GM12873 (cell line): Measurements from ENCODE around the gene WIPF2.
A peak's percentile ranks its signal among the peaks of the same experiment; 100 is the strongest.

Experiments
- CTCF ChIP-seq: IDR thresholded peaks from 2 replicates; pipeline ENCODE4 v1.5.1; 2012; ENCODE audit warnings: low read depth, mild to moderate bottlenecking, moderate library complexity, low read length, control low read depth; ENCODE audit not compliant: insufficient read depth; ENCODE audit errors: missing control alignments

The WIPF2 gene

GRCh38 chr17:40266882-40267281 is 47.8 kb downstream of the WIPF2 start:
- no peak for TF ChIP-seq CTCF

GRCh38 chr17:40268141-40268712 is 49.1 kb downstream of the WIPF2 start:
- no peak for TF ChIP-seq CTCF

- TF ChIP-seq CTCF = no peak
Observed at GRCh38 chr17:40278414-40278813, 59.3 kb downstream of the WIPF2 start.

GRCh38 chr17:40279402-40279801 is 60.3 kb downstream of the WIPF2 start:
- TF ChIP-seq CTCF = no peak

- TF ChIP-seq CTCF = no peak
Observed at GRCh38 chr17:40281663-40282062, 62.6 kb downstream of the WIPF2 start.

GRCh38 chr17:40283662-40284061 is 64.6 kb downstream of the WIPF2 start:
- no peak for TF ChIP-seq CTCF

GRCh38 chr17:40284085-40284713 is 65.1 kb downstream of the WIPF2 start:
- peak; percentile 2 for TF ChIP-seq CTCF
